ENCODE measurements around the gene SSR1. TPM values are rescaled to one million over a fixed set of nuclear protein-coding genes. Genes with fewer than 3 reads are reported as not detected.

SSR1 gene
- total and polyA plus RNA-seq, 2 of the 13 experiments (the other 11 are each of a cell fraction or from before 2014, with no cell fraction given): 203 to 243 TPM

DNA sequence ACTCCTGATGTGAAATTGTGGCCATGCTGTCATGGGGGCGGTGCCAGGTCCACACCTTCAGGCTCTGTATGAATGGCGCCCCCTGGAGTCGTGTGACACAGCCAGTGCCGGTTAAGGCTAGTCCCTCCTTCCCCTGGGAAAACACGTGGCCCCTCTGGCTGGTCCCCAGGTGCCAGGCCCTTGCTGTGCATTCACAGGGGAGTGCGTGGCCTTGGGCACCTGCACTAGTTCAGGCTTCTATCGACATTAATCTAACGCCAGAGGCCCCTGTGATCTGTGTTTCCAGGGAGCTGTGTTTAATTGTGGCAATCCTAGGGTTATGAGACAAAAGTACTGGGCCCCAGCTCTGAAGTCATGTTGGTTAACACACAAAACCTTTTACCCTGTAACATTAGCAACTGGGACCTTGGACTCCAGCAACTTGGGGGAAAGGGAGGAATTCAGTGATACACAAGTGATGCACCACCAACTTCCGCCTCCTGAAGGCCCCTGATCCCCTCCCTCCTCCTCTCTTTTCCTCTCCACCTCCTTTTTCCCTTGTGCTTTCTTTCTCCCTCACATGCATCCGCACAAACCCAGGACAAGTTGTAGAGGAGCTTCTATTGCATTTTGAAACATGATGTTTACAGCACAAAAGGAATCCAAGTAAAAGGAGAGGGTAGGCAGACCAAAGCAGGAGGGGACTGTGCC lies 74.0 kb downstream of the SSR1 start (continued):
- TF ChIP-seq AHR (CRISPR knock-in tag; IDR thresholded peaks at IDR 0.05): peak; percentile 61; the same call in 1 of the 2 replicates
- peak; percentile 56; the same call in 1 of the 2 replicates for TF ChIP-seq ZNF543 (CRISPR knock-in tag; IDR thresholded peaks at IDR 0.05)
- peak; percentile 57; the same call in 1 of the 2 replicates for TF ChIP-seq CBFB (CRISPR knock-in tag; IDR thresholded peaks at IDR 0.05)
- TF ChIP-seq ETV6 (CRISPR knock-in tag; conservative IDR thresholded peaks at IDR 0.05): no peak
- TF ChIP-seq ZKSCAN5 (CRISPR knock-in tag; IDR thresholded peaks at IDR 0.05): no peak
- TF ChIP-seq TBL1XR1 (IDR thresholded peaks at IDR 0.05; ENCODE audit: borderline replicate concordance, low read length, partially characterized antibody): no peak
- TF ChIP-seq, protein P1, sequence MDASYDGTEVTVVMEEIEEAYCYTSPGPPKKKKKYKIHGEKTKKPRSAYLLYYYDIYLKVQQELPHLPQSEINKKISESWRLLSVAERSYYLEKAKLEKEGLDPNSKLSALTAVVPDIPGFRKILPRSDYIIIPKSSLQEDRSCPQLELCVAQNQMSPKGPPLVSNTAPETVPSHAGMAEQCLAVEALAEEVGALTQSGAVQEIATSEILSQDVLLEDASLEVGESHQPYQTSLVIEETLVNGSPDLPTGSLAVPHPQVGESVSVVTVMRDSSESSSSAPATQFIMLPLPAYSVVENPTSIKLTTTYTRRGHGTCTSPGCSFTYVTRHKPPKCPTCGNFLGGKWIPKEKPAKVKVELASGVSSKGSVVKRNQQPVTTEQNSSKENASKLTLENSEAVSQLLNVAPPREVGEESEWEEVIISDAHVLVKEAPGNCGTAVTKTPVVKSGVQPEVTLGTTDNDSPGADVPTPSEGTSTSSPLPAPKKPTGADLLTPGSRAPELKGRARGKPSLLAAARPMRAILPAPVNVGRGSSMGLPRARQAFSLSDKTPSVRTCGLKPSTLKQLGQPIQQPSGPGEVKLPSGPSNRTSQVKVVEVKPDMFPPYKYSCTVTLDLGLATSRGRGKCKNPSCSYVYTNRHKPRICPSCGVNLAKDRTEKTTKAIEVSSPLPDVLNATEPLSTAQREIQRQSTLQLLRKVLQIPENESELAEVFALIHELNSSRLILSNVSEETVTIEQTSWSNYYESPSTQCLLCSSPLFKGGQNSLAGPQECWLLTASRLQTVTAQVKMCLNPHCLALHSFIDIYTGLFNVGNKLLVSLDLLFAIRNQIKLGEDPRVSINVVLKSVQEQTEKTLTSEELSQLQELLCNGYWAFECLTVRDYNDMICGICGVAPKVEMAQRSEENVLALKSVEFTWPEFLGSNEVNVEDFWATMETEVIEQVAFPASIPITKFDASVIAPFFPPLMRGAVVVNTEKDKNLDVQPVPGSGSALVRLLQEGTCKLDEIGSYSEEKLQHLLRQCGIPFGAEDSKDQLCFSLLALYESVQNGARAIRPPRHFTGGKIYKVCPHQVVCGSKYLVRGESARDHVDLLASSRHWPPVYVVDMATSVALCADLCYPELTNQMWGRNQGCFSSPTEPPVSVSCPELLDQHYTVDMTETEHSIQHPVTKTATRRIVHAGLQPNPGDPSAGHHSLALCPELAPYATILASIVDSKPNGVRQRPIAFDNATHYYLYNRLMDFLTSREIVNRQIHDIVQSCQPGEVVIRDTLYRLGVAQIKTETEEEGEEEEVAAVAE (CRISPR knock-in tag; IDR thresholded peaks at IDR 0.05; ENCODE audit: borderline replicate concordance): peak; percentile 75
- peak; percentile 68 for TF ChIP-seq ZNF609 (CRISPR knock-in tag; IDR thresholded peaks at IDR 0.05; ENCODE audit: borderline replicate concordance)
- no peak for TF ChIP-seq ZSCAN12 (CRISPR knock-in tag; IDR thresholded peaks at IDR 0.05)
- TF ChIP-seq ZNF691 (CRISPR knock-in tag; IDR thresholded peaks at IDR 0.05; ENCODE audit: borderline replicate concordance, low read depth): peak; percentile 59; the same call in 1 of the 2 replicates
- TF ChIP-seq BCL6 (CRISPR knock-in tag; IDR thresholded peaks at IDR 0.05): peak; percentile 58; the same call in 1 of the 2 replicates
- 0 out of 2 replicates have a peak, but pooled peaks have one; percentile 24 for TF ChIP-seq ZNF3 (CRISPR knock-in tag; IDR thresholded peaks at IDR 0.05)
- TF ChIP-seq ZBTB43 (CRISPR knock-in tag; conservative IDR thresholded peaks at IDR 0.05): peak; percentile 34; the same call in 1 of the 2 replicates
- no peak for TF ChIP-seq ZNF75D (CRISPR knock-in tag; IDR thresholded peaks at IDR 0.05; ENCODE audit: borderline replicate concordance)
- TF ChIP-seq, protein P2, sequence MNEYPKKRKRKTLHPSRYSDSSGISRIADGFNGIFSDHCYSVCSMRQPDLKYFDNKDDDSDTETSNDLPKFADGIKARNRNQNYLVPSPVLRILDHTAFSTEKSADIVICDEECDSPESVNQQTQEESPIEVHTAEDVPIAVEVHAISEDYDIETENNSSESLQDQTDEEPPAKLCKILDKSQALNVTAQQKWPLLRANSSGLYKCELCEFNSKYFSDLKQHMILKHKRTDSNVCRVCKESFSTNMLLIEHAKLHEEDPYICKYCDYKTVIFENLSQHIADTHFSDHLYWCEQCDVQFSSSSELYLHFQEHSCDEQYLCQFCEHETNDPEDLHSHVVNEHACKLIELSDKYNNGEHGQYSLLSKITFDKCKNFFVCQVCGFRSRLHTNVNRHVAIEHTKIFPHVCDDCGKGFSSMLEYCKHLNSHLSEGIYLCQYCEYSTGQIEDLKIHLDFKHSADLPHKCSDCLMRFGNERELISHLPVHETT (CRISPR knock-in tag; conservative IDR thresholded peaks at IDR 0.05): no peak
- peak; percentile 68 for TF ChIP-seq GABPA (IDR thresholded peaks at IDR 0.05; ENCODE audit: low read depth, low read length)
- TF ChIP-seq GABPA (CRISPR knock-in tag; IDR thresholded peaks at IDR 0.05; ENCODE audit: low read depth): peak; percentile 93
